Measurements from ENCODE around the gene RXFP2.

The RXFP2 gene

GRCh38 chr13:31768351-31768750, 29.0 kb downstream of the RXFP2 start:
- DNase-seq = no peak

DNA sequence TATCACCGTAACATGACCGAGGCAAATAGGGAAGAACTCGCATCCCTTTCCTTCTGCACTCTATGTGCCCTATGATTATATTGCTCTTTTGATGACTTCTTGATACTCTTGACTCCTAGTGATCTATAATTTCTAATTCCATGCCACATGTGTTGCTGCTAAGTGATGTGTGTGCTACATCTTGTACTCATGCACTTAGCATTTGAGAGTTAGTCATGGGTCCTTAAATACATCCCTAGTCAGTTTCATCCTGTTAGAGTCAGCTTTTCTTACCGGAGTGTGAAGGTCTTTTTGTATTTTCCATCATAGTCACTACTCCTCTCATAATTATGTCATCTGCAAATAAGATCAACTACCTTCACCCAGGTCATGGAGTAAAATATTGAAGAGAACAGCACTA, 30.2 kb downstream of the RXFP2 start:
- DNase-seq = no peak

- no peak for DNase-seq
Measured at GRCh38 chr13:31772231-31772630, 32.9 kb downstream of the RXFP2 start.

GRCh38 chr13:31773538-31773937, 34.2 kb downstream of the RXFP2 start:
- no peak for DNase-seq

DNA sequence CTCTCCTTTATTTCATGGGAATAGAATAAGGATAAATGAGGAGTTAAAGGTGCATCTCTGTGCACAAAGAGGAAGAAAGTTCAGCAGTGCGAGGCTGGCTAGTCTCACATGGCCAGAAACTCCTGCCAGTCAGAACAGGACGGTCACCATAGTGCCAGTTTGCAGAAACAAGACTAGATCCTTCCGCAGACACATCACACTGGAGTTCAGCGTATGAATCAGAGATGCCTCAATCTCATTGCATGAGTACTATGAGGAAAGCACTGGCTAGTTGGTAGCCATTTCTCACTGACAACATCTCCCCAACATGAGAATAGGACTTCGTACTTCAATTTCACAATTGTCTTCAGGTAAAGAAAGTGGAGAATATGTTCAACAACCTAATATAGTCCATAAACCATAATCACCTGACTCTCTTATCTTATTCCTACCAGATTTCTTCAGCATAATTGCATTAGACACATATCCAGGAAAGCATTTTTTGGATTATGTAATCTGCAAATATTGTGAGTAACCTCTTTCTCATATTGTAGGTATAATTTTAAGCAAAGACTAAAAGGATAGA, 34.9 kb downstream of the RXFP2 start:
- no peak for DNase-seq

DNA sequence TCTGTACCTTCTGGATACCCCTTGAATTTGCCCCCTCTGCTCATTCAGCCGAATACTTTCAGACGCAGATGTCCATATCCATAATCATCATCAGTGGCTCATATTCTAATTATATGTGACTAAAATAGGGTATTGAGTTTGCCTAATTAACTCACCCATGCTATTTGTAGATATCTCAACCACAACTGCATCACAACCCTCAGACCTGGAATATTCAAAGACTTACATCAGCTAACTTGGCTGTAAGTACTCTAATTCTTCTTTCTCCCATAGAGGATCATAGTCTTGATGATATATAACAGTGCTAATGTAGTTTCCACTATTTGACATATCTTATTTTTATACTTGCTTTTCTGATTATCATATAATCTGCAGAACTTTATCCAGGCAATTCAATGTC, 35.8 kb downstream of the RXFP2 start:
- DNase-seq = no peak

GRCh38 chr13:31775686-31776085, 36.4 kb downstream of the RXFP2 start:
- DNase-seq = no peak

GRCh38 chr13:31781064-31781463, 41.7 kb downstream of the RXFP2 start:
- DNase-seq = no peak

DNA sequence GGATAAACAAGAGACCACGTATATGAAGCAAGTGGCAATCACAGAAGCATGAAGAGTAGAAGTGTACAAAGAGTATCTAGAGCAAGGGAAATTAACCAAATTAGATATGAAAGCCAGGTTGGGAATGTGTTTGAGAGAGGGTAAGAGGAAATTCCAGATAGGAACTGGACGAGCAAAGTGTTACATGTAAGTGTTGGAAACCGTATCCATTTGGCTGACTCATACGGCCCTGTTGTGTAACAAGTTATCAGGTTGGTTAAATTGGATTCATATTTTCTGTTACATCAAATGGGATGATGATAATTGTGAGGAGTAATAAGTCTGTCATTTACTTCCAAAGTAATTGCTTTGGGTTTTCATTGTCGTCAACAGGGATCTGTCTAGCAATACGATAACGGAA, 46.7 kb downstream of the RXFP2 start:
- no peak for DNase-seq

DNA sequence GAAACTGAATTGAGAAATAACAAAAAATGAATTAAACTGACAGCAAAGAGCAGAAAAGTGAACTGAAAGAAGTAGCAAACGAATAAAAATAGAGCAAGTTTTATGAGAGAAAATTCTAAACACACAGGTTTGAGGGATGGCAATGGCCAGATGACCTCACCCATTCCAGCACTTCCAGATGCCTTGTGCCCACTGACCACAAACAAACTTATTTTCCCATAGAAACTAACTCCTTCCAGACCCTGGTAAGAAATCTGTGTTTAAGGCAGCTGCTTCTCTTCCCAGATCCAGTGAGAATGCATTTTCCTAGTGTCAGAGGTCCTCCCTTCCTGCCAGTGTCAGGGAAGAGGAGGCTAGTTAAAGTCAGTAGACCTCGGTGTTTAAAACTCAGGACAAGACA, 51.7 kb downstream of the RXFP2 start:
- DNase-seq = no peak

DNA sequence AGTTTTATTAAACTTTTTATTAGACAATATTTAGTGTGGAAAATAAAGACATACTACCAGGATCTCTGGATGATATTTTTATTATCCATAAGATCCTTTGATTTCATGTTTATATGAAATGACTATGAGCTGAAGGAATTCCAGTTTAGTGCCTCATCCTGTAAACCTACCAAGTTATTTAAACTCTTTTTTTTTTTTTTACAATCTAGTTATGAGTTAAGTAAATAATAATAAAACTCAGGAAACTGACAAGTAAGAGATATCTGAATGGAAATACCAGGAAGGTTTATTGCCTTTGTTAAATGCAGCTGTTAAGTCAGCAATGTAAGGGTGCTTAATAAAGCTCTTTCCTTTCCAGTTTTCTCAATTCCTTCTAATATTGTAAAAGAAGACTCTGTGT, 53.9 kb downstream of the RXFP2 start:
- DNase-seq = no peak

- no peak for DNase-seq
Measured at GRCh38 chr13:31794452-31794851, 55.1 kb downstream of the RXFP2 start.

GRCh38 chr13:31797154-31797775, 57.9 kb downstream of the RXFP2 start:
- no peak for DNase-seq

GRCh38 chr13:31798189-31798588, 58.9 kb downstream of the RXFP2 start:
- DNase-seq = no peak

- DNase-seq = no peak
Measured at GRCh38 chr13:31801088-31801487, 61.8 kb downstream of the RXFP2 start.

DNA sequence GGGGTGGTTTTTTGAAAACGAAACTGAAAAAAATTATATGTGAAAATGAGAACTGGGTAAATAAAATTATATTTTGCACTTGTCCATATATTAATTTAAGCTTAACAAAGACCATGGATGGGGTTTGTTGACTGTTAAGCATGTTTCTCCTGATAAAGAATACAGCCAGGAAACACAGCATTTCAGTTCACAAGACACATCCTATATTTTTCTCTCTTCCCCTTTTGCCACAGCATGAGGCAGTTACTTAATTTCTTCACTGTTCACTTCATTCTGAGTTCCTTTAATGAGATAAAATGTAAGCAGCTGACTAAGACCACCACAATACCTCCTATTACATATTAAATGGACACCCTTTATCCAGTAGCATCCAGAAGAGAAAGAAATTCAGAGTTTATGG, 64.0 kb downstream of the RXFP2 start:
- DNase-seq = no peak

DNA sequence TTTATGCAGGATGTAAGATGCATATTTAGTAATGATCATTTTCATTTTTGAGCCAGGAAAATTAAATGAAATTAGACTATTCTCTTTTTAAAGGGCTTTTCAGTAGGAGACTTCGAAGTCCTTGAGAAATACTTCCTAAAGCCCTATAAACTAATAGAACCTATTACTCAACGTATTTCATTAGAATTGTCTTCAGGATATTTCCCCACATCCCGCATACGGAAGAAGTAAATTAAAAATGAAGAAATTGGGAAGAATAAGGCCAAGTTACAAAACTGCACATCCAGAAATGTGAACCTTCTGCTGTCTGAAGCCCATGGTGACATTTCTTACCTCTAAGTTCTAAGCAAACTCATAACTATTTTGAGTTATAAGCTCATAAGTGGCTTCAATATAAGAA, 66.5 kb downstream of the RXFP2 start:
- DNase-seq = no peak

- DNase-seq = no peak
Measured at GRCh38 chr13:31807090-31807541, 67.8 kb downstream of the RXFP2 start.

DNA sequence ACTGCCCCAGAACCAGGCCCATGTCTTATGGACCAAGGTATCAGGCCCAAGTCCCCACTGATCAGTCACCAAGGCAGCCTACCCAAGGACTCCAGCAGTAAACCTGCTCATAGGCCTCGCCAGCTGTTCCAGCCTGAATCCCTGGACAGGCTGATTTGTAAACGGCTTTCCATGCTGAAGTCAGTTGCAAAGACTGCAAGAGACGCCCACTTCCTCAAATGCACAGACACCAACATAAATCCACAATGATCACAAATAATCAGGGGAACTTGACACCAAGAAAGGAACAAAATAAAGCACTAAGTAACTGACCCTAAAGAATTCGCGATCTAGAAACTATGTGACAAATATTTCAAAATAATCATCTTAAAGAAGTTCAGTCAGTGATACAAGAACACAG, 75.2 kb downstream of the RXFP2 start:
- DNase-seq = no peak

- no peak for DNase-seq
Measured at GRCh38 chr13:31815361-31816144, 76.2 kb downstream of the RXFP2 start.

DNA sequence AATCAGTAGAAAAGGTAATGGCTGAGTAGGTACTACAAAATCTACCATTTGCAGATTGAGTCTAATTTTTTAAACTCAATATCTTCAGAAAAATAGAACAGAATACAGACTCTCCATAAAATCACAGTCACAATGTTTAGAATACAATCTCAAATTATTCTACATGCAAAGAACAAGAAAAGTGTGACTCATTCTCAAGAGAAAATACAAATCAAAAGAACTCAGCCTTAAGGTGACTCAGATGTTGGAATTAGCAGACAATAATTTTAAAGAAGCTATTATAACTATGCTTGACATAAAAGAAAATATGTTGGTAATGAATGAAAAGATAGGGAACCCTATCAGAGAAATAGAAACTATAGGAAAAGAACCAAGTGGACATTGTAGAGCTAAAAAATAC, 78.9 kb downstream of the RXFP2 start:
- DNase-seq = no peak

DNA sequence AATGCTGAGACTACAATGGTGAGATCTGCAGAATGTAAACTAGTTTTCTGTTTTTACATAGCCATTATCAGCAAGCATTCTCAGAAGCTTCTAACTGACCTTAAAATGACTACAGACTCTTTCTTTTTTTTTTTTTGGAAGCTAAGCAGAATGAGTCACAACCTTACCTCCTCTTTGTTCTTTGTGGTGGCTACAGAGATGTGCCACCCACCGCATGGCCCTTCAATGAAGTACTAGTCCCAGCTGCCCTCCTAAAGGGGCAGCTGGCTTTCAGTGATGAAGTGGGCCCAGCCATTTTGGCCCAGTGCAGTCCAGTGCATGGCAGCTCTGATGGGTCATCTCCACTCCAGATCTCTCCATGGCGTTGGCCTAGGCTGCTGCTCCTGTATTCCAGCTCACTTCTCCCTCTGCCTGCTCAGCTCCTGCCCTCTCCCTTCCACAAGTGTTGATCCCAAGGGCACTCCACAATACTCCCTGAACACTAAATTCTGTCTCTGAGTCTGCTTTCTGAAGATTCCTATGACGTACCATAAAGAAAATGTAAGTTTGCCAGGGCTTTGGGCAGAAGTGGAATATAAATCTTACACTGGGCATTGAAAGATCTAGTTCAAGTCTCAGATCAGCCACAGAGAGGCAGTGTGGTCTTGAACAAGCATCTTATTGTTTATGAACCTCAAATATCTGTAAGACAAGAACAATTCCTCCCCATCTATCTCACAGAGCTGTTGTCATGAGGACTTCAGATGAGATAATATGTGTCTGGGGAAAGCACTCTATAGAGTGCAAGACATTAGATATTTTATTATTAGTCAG, 85.6 kb downstream of the RXFP2 start:
- DNase-seq = no peak

GRCh38 chr13:31826521-31826920, 87.2 kb downstream of the RXFP2 start:
- no peak for DNase-seq

GRCh38 chr13:31827707-31828106, 88.4 kb downstream of the RXFP2 start:
- no peak for DNase-seq

All from stimulated activated naive CD4-positive, alpha-beta T cell (primary cell).